ENCODE data around the gene SLC35B4.

Gene SLC35B4

DNA sequence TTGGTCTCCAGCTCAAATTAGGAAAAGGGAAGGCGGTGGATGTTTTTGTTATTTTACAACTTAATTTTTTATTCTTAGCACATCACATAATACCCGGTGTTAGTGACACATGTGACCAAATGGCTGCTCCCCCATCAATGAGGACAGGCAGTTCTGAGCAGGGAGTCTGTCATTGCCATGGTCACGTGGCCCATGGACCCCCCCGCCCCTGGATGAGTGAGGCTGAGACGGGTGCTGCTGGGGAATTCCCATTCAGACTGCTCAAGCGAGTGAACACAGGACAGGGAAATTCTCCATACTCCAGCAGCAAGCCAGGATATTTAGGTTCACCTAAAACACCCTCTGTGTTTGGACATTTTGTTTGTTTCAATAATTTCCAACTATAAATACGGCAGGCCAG is 34.7 kb upstream of the SLC35B4 start:
- TF ChIP-seq CTCF (conservative IDR thresholded peaks at IDR 0.05; ENCODE audit: low read depth), result no peak
- no peak overlapping the region for H3K27ac ChIP-seq
- ChIA-PET CTCF (no interaction called here), POLR2A (ENCODE audit: low non-redundant PET) (no interaction called here)
- DNase-seq (ENCODE audit: low spot score), result no peak

DNA sequence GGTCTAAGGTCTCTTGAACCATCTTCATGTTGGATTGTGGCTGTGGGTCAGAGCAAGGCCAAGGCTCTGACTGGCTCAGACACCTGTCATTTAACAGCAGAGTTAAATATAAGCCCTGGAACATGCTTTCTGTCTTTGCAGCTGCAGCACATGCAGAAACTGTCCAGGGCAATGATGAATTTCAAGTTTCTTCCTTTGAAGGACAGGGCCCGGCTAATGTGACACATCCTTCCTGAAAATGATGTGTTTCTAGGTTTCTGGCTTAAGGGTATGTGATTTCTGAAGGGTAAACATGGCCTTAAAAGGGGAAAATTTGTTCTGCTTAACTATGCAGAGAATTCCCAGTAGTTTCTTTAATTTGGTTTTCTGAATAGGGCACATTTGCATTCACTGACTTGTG is 34.0 kb upstream of the SLC35B4 start:
- TF ChIP-seq CTCF (conservative IDR thresholded peaks at IDR 0.05; ENCODE audit: low read depth), result no peak
- DNase-seq (ENCODE audit: low spot score), result no peak
- no peak overlapping the region for H3K27ac ChIP-seq
- ChIA-PET CTCF (no interaction called here), POLR2A (ENCODE audit: low non-redundant PET) (no interaction called here)

DNA sequence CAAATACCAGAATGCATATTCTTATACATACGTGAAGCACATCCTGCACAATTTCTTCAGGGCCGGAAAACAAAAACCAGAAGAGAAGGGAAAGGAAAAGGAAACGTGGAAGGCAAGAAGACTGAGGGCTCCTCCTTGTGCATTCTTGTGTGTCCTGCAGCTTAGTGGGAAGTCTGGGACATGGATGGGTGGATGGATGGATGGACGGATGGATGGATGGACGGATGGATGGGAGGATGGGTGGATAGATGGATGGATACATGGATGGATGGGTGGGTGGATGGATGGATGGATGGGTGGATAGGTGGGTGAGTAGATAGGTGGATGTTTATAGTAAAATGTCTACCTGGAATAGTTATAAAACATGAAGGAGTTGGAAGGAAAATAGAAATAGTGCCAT is 30.8 kb upstream of the SLC35B4 start:
- H3K27ac ChIP-seq, result no peak overlapping the region
- no peak for DNase-seq (ENCODE audit: low spot score)
- ChIA-PET POLR2A (ENCODE audit: low non-redundant PET) (no interaction called here), CTCF (no interaction called here)
- TF ChIP-seq CTCF (conservative IDR thresholded peaks at IDR 0.05; ENCODE audit: low read depth), result no peak

GRCh38 chr7:134343796-134344195 is 27.1 kb upstream of the SLC35B4 start:
- ChIA-PET POLR2A (ENCODE audit: low non-redundant PET) (no interaction called here), CTCF (no interaction called here)
- no peak overlapping the region for H3K27ac ChIP-seq
- DNase-seq (ENCODE audit: low spot score), result no peak
- TF ChIP-seq CTCF (conservative IDR thresholded peaks at IDR 0.05; ENCODE audit: low read depth), result no peak

DNA sequence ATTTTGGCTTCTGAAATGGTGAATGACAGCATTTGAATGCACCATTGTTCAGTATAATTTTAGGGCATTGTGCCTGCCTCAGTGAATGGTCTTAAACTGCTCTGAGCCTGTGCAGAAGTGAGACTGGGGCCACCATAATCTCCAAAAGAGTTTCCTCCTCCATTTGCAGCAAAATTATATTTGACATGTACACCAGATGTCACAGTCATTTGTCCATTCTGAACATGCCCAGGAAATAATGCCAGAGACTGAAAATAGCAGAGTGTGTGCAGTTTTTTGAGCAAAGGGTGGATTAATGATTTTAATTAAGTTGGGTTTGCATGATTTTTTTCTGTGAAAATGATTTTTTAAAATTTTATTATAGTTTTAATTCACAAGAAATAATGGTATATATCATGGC is 26.4 kb upstream of the SLC35B4 start:
- TF ChIP-seq CTCF (conservative IDR thresholded peaks at IDR 0.05; ENCODE audit: low read depth), result no peak
- ChIA-PET POLR2A (ENCODE audit: low non-redundant PET) (no interaction called here), CTCF (no interaction called here)
- no peak overlapping the region for H3K27ac ChIP-seq
- DNase-seq (ENCODE audit: low spot score), result no peak

- no peak overlapping the region for H3K27ac ChIP-seq
- TF ChIP-seq CTCF (conservative IDR thresholded peaks at IDR 0.05; ENCODE audit: low read depth), result no peak
- CTCF ChIA-PET, result no interaction called here
- POLR2A ChIA-PET (ENCODE audit: low non-redundant PET), result no interaction called here
- no peak for DNase-seq (ENCODE audit: low spot score)
Measured at GRCh38 chr7:134339475-134339874, 22.7 kb upstream of the SLC35B4 start.

GRCh38 chr7:134337980-134338379 is 21.2 kb upstream of the SLC35B4 start:
- DNase-seq (ENCODE audit: low spot score), result no peak

More at GRCh38 chr7:134337980-134338379, 21.2 kb upstream of the SLC35B4 start:
- TF ChIP-seq CTCF (conservative IDR thresholded peaks at IDR 0.05; ENCODE audit: low read depth), result no peak
- no peak overlapping the region for H3K27ac ChIP-seq
- CTCF ChIA-PET, result no interaction called here
- POLR2A ChIA-PET (ENCODE audit: low non-redundant PET), result no interaction called here

Measured in RWPE1 (cell line).